AG04450 (cell line): ENCODE data around the gene PRPF40B. TPM values are rescaled to one million over a fixed set of nuclear protein-coding genes. Genes with fewer than 3 reads are reported as not detected.
"Not testable (repeated sequence)": the region's sequence is repeated elsewhere in the genome, so short reads cannot be mapped to it uniquely, and the experiment has no call there.

Experiments used
- CTCF ChIA-PET: fragments of 300-600, 350-600 bp; formaldehyde crosslinking; extraction: SDS; loops from one replicate; lab custom pipeline; 2022; ENCODE audit warnings: antibody characterized with exemption, inconsistent platforms; lab: Charles Lee
- POLR2A ChIA-PET: fragments of 350-600 bp; formaldehyde crosslinking; extraction: SDS; loops from one replicate; lab custom pipeline; 2021; ENCODE audit warnings: antibody characterized with exemption, inconsistent platforms; lab: Yijun Ruan, JAX
- DNase-seq: peaks from one replicate; pipeline ENCODE4 v3.0.0-alpha.2; 2011; ENCODE audit warnings: low read depth, low spot score
- H3K27ac ChIP-seq: one replicate; pipeline ENCODE4 v1.5.1; 2012; ENCODE audit warnings: low read depth, low read length, control low read depth
- H3K27me3 ChIP-seq: one replicate; pipeline ENCODE4 v1.6.0; 2012; ENCODE audit warnings: low read length; ENCODE audit not compliant: control insufficient read depth, insufficient read depth
- H3K4me3 ChIP-seq: 2 replicates; pipeline ENCODE4 v1.5.1; 2011; ENCODE audit warnings: mild to moderate bottlenecking, low read depth, low read length, control low read depth
- H3K9me3 ChIP-seq: 2 replicates; pipeline ENCODE4 v1.5.1; 2012; ENCODE audit warnings: low read length; ENCODE audit not compliant: control insufficient read depth, insufficient read depth
- CTCF ChIP-seq: IDR thresholded peaks from 2 replicates; pipeline ENCODE4 v1.5.1; 2011; ENCODE audit warnings: low read depth, low read length, control low read depth, inconsistent platforms
- polyA plus RNA-seq: library from polyadenylated mRNA; depleted of rRNA; stranded (reverse); fragments of >200 nt; gene quantifications from 2 replicates; pipeline ENCODE4 v1.2.3, GENCODE V29; 2011

The PRPF40B gene
- polyA plus RNA-seq, 1 experiment, result 9.0 TPM

- no peak for DNase-seq
- H3K9me3 ChIP-seq, result peaks cover 7% of the 10 kb centered on the region
- no peak for TF ChIP-seq CTCF
- no peak overlapping the region for H3K4me3 ChIP-seq
- POLR2A ChIA-PET, result interaction anchor here (0.5 kb wide), 1 partner anchor 401 kb away, joined by 5 read pairs; no protein-coding TSS in a partner anchor
- CTCF ChIA-PET, result interaction anchor here (0.6 to 1.2 kb wide), 4 partner anchors 28 to 558 kb away, joined by 3 to 4 read pairs (median 3); no protein-coding TSS in a partner anchor
- no peaks in the 10 kb centered on the region for H3K27me3 ChIP-seq
- no peak overlapping the region for H3K27ac ChIP-seq
Measured at GRCh38 chr12:49609059-49609874, 14.1 kb upstream of the PRPF40B start.

- Histone ChIP-seq H3K4me3 (no peak overlapping the region), H3K27me3 (no peaks in the 10 kb centered on the region), H3K27ac (no peak overlapping the region), H3K9me3 (peaks cover 7% of the 10 kb centered on the region)
- ChIA-PET CTCF (interaction anchor here (0.6 to 1.2 kb wide), 5 partner anchors 28 to 558 kb away, joined by 3 to 4 read pairs (median 3); no protein-coding TSS in a partner anchor), POLR2A (interaction anchor here (0.5 kb wide), 1 partner anchor 400 kb away, joined by 5 read pairs; no protein-coding TSS in a partner anchor)
- DNase-seq, result no peak
- no peak for TF ChIP-seq CTCF
Measured at GRCh38 chr12:49609875-49610154, 13.5 kb upstream of the PRPF40B start.

GRCh38 chr12:49610785-49611184, 12.6 kb upstream of the PRPF40B start:
- H3K27me3 ChIP-seq, CTCF ChIA-PET, DNase-seq, H3K4me3 ChIP-seq, POLR2A ChIA-PET, H3K27ac ChIP-seq, H3K9me3 ChIP-seq: not testable (repeated sequence)

GRCh38 chr12:49612210-49612609, 11.2 kb upstream of the PRPF40B start:
- POLR2A ChIA-PET, result no interaction called here
- DNase-seq, result no peak
- Histone ChIP-seq H3K9me3 (peaks cover 11% of the 10 kb centered on the region), H3K27me3 (peaks cover 3% of the 10 kb centered on the region), H3K4me3 (no peak overlapping the region), H3K27ac (no peak overlapping the region)
- CTCF ChIA-PET, result interaction anchor here (0.8 to 1.3 kb wide), 2 partner anchors 32 to 111 kb away, joined by 3 to 6 read pairs; no protein-coding TSS in a partner anchor
- no peak for TF ChIP-seq CTCF

GRCh38 chr12:49615725-49616124, 7.6 kb upstream of the PRPF40B start:
- DNase-seq, result no peak
- Histone ChIP-seq H3K27ac (no peak overlapping the region), H3K9me3 (peaks cover 6% of the 10 kb centered on the region; the same call in 1 of the 2 replicates), H3K27me3 (peaks cover 3% of the 10 kb centered on the region), H3K4me3 (no peak overlapping the region)
- ChIA-PET CTCF (no interaction called here), POLR2A (no interaction called here)
- no peak for TF ChIP-seq CTCF
